Activated naive CD4-positive, alpha-beta T cell treated with anti-CD3 and anti-CD28 coated beads, Interleukin-2, amount 10 ng/mL, durations not matched to agents 7 days and 5 days (primary cell): ENCODE results near the gene CYB561D2.
"Not testable (repeated sequence)": the region's sequence is repeated elsewhere in the genome, so short reads cannot be mapped to it uniquely, and the experiment has no call there.

Experiments used
- CTCF ChIA-PET: fragments of 350-600 bp; sonication (Branson Sonifier 250); formaldehyde crosslinking; loops from one replicate; lab custom pipeline; 2021; ENCODE audit warnings: antibody characterized with exemption; lab: Charles Lee
- DNase-seq: peaks from one replicate; pipeline ENCODE4 v3.0.0-alpha.2; 2020
- H3K27ac Mint-ChIP-seq: one replicate; pipeline ENCODE4 v1.8.0; 2021; ENCODE audit warnings: mild to moderate bottlenecking, moderate library complexity, mixed read lengths
- H3K27me3 Mint-ChIP-seq: one replicate; pipeline ENCODE4 v1.8.0; 2021; ENCODE audit warnings: mild to moderate bottlenecking, mixed read lengths
- H3K36me3 Mint-ChIP-seq: one replicate; pipeline ENCODE4 v1.8.0; 2021; ENCODE audit warnings: mixed read lengths
- H3K4me1 Mint-ChIP-seq: one replicate; pipeline ENCODE4 v1.8.0; 2021; ENCODE audit warnings: mixed read lengths
- H3K4me3 Mint-ChIP-seq: one replicate; pipeline ENCODE4 v1.8.0; 2021; ENCODE audit warnings: mild to moderate bottlenecking, moderate library complexity, mixed read lengths
- H3K9me3 Mint-ChIP-seq: one replicate; pipeline ENCODE4 v1.8.0; 2021; ENCODE audit warnings: mixed read lengths

Gene CYB561D2

GRCh38 chr3:50350527-50351322, at the start of gene CYB561D2, which contains the start of gene NPRL2:
Gene CYB561D2, plus strand, starts transcription at chr3:50350862. Its CDS starts 572 bp downstream, at chr3:50351434.
Gene NPRL2, minus strand, starts transcription at chr3:50350775. Its CDS starts 123 bp downstream, at chr3:50350652.
- CTCF ChIA-PET, result interaction anchor here (0.6 to 1.9 kb wide), 7 partner anchors 10 to 218 kb away, joined by 3 to 10 read pairs (median 3); partner anchors contain the start of genes HEMK1 and RASSF1
- Mint-ChIP-seq H3K27ac (peak within 1 kb of the TSS; percentile 95), H3K4me1 (peaks cover 68% of the 10 kb centered on the region), H3K36me3 (peaks cover 45% of the 10 kb centered on the region), H3K4me3 (peak within 1 kb of the TSS; percentile 80), H3K27me3 (no peaks in the 10 kb centered on the region), H3K9me3 (no peaks in the 10 kb centered on the region)
- DNase-seq, result peak; percentile 100

- H3K4me3 Mint-ChIP-seq, result no peak overlapping the region
- CTCF ChIA-PET, result interaction anchor here (1.5 to 2.1 kb wide), 2 partner anchors 22 to 25 kb away, joined by 3 to 8 read pairs; no protein-coding TSS in a partner anchor
- no peak for DNase-seq
- peaks cover 2% of the 10 kb centered on the region for H3K36me3 Mint-ChIP-seq
- peak overlapping the region; percentile 42 for H3K27ac Mint-ChIP-seq
- peaks cover 32% of the 10 kb centered on the region for H3K4me1 Mint-ChIP-seq
- H3K9me3 Mint-ChIP-seq, result no peaks in the 10 kb centered on the region
- no peaks in the 10 kb centered on the region for H3K27me3 Mint-ChIP-seq
Measured at GRCh38 chr3:50302095-50303012, 48.3 kb upstream of the CYB561D2 start.

- Mint-ChIP-seq H3K27ac (no peak within 1 kb of the TSS), H3K36me3 (peaks cover 2% of the 10 kb centered on the region), H3K9me3 (no peaks in the 10 kb centered on the region), H3K27me3 (no peaks in the 10 kb centered on the region), H3K4me1 (peaks cover 24% of the 10 kb centered on the region), H3K4me3 (no peak within 1 kb of the TSS)
- no peak for DNase-seq
- CTCF ChIA-PET, result interaction anchor here (1.5 to 2.1 kb wide), 2 partner anchors 21 to 24 kb away, joined by 3 to 8 read pairs; no protein-coding TSS in a partner anchor
Measured at GRCh38 chr3:50303013-50303815, 47.4 kb upstream of the CYB561D2 start, which contains the start of gene HYAL1. Gene HYAL1, minus strand, starts transcription at chr3:50303574. Its CDS starts 618 bp downstream, at chr3:50302956.

- no peaks in the 10 kb centered on the region for H3K9me3 Mint-ChIP-seq
- H3K36me3 Mint-ChIP-seq, result peaks cover 1% of the 10 kb centered on the region
- DNase-seq, result no peak
- H3K4me1 Mint-ChIP-seq, result peaks cover 18% of the 10 kb centered on the region
- no peak overlapping the region for H3K4me3 Mint-ChIP-seq
- H3K27me3 Mint-ChIP-seq, result no peaks in the 10 kb centered on the region
- CTCF ChIA-PET, result interaction anchor here (2.1 to 3.8 kb wide), 2 partner anchors 10 to 20 kb away, joined by 5 to 13 read pairs; no protein-coding TSS in a partner anchor
- no peak overlapping the region for H3K27ac Mint-ChIP-seq
Measured at GRCh38 chr3:50304601-50305000, 46.1 kb upstream of the CYB561D2 start.

GRCh38 chr3:50312041-50312440, 38.6 kb upstream of the CYB561D2 start:
- H3K9me3 Mint-ChIP-seq, DNase-seq, H3K4me3 Mint-ChIP-seq, H3K27ac Mint-ChIP-seq, H3K27me3 Mint-ChIP-seq, CTCF ChIA-PET, H3K36me3 Mint-ChIP-seq: not testable (repeated sequence)
- peaks cover 14% of the 10 kb centered on the region for H3K4me1 Mint-ChIP-seq

- no peak overlapping the region for H3K4me3 Mint-ChIP-seq
- no peak overlapping the region for H3K27ac Mint-ChIP-seq
- DNase-seq, result no peak
Measured at GRCh38 chr3:50314342-50314741, 36.3 kb upstream of the CYB561D2 start.

GRCh38 chr3:50314816-50315215, 35.8 kb upstream of the CYB561D2 start:
- no peak overlapping the region for H3K4me3 Mint-ChIP-seq
- H3K27ac Mint-ChIP-seq, result no peak overlapping the region
- peaks cover 7% of the 10 kb centered on the region for H3K36me3 Mint-ChIP-seq
- no peak for DNase-seq
- CTCF ChIA-PET, result interaction anchor here (1.5 to 3.5 kb wide), 3 partner anchors 9 to 15 kb away, joined by 5 to 15 read pairs (median 7); partner anchors contain the start of genes HYAL2, HYAL3 and NAA80
- H3K27me3 Mint-ChIP-seq, result no peaks in the 10 kb centered on the region
- peaks cover 36% of the 10 kb centered on the region for H3K4me1 Mint-ChIP-seq
- H3K9me3 Mint-ChIP-seq, result no peaks in the 10 kb centered on the region

More at GRCh38 chr3:50314342-50314741, 36.3 kb upstream of the CYB561D2 start:
- CTCF ChIA-PET, result interaction anchor here (0.6 to 3.5 kb wide), 3 partner anchors 9 to 33 kb away, joined by 3 to 15 read pairs (median 5); partner anchors contain the start of gene HYAL2
- Mint-ChIP-seq H3K36me3 (peaks cover 10% of the 10 kb centered on the region), H3K4me1 (peaks cover 32% of the 10 kb centered on the region), H3K27me3 (no peaks in the 10 kb centered on the region), H3K9me3 (no peaks in the 10 kb centered on the region)

GRCh38 chr3:50316657-50317242, 33.9 kb upstream of the CYB561D2 start:
- DNase-seq, result peak; percentile 68
- H3K4me3 Mint-ChIP-seq, result peak overlapping the region; percentile 22
- H3K4me1 Mint-ChIP-seq, result peaks cover 45% of the 10 kb centered on the region
- H3K27me3 Mint-ChIP-seq, result no peaks in the 10 kb centered on the region
- CTCF ChIA-PET, result no interaction called here
- peak overlapping the region; percentile 85 for H3K27ac Mint-ChIP-seq
- no peaks in the 10 kb centered on the region for H3K9me3 Mint-ChIP-seq
- peaks cover 6% of the 10 kb centered on the region for H3K36me3 Mint-ChIP-seq

- Mint-ChIP-seq H3K27ac (no peak overlapping the region), H3K4me1 (peaks cover 45% of the 10 kb centered on the region), H3K9me3 (no peaks in the 10 kb centered on the region), H3K36me3 (peaks cover 6% of the 10 kb centered on the region), H3K4me3 (no peak overlapping the region), H3K27me3 (no peaks in the 10 kb centered on the region)
- CTCF ChIA-PET, result no interaction called here
- peak; percentile 18 for DNase-seq
Measured at GRCh38 chr3:50317300-50317699, 33.4 kb upstream of the CYB561D2 start.

- DNase-seq, result no peak
- Mint-ChIP-seq H3K4me1 (peaks cover 45% of the 10 kb centered on the region), H3K4me3 (no peak overlapping the region), H3K27ac (no peak overlapping the region), H3K9me3 (no peaks in the 10 kb centered on the region), H3K36me3 (peaks cover 6% of the 10 kb centered on the region), H3K27me3 (no peaks in the 10 kb centered on the region)
- CTCF ChIA-PET, result no interaction called here
Measured at GRCh38 chr3:50318163-50318562, 32.5 kb upstream of the CYB561D2 start.

GRCh38 chr3:50318615-50319014, 32.0 kb upstream of the CYB561D2 start:
- H3K27me3 Mint-ChIP-seq, result no peaks in the 10 kb centered on the region
- H3K27ac Mint-ChIP-seq, result no peak overlapping the region
- H3K4me1 Mint-ChIP-seq, result peaks cover 45% of the 10 kb centered on the region
- H3K36me3 Mint-ChIP-seq, result peaks cover 6% of the 10 kb centered on the region
- DNase-seq, result peak; percentile 18
- no peaks in the 10 kb centered on the region for H3K9me3 Mint-ChIP-seq
- CTCF ChIA-PET, result interaction anchor here (0.8 to 1.7 kb wide), 3 partner anchors 10 to 43 kb away, joined by 3 to 5 read pairs (median 3); partner anchors contain the start of gene TUSC2
- no peak overlapping the region for H3K4me3 Mint-ChIP-seq

GRCh38 chr3:50319181-50319893, 31.3 kb upstream of the CYB561D2 start:
- Mint-ChIP-seq H3K4me1 (peaks cover 45% of the 10 kb centered on the region), H3K27ac (no peak overlapping the region)
- CTCF ChIA-PET, result interaction anchor here (0.8 to 1.7 kb wide), 4 partner anchors 9 to 73 kb away, joined by 3 to 5 read pairs (median 4); partner anchors contain the start of gene TUSC2

More at GRCh38 chr3:50319181-50319893, 31.3 kb upstream of the CYB561D2 start:
- Mint-ChIP-seq H3K36me3 (peaks cover 6% of the 10 kb centered on the region), H3K27me3 (no peaks in the 10 kb centered on the region), H3K4me3 (peak overlapping the region; percentile 94), H3K9me3 (no peaks in the 10 kb centered on the region)
- DNase-seq, result peak; percentile 18
